COLO829 (cell line): Measurements from ENCODE around the gene CEP85.

Source experiments
- DNase-seq: peaks from one replicate; pipeline ENCODE4 v3.0.0; 2012; ENCODE audit warnings: low spot score

The CEP85 gene

GRCh38 chr1:26317146-26317545 is 83.1 kb downstream of the CEP85 start:
- DNase-seq = no peak

- no peak for DNase-seq
Observed at GRCh38 chr1:26317612-26318337, 83.8 kb downstream of the CEP85 start, which contains the start of gene CD52. Gene CD52 (plus strand): TSS chr1:26317958. CDS start chr1:26318018, 60 bp downstream.

GRCh38 chr1:26318338-26319064 is 84.5 kb downstream of the CEP85 start:
- DNase-seq = no peak

GRCh38 chr1:26320896-26321295 is 86.9 kb downstream of the CEP85 start:
- no peak for DNase-seq

- DNase-seq = peak; percentile 66
Observed at GRCh38 chr1:26321315-26322041, 87.5 kb downstream of the CEP85 start.

GRCh38 chr1:26322042-26322331 is 88.0 kb downstream of the CEP85 start:
- DNase-seq = no peak

GRCh38 chr1:26323382-26323781 is 89.4 kb downstream of the CEP85 start:
- DNase-seq = no peak

GRCh38 chr1:26324550-26324949 is 90.5 kb downstream of the CEP85 start:
- no peak for DNase-seq

- DNase-seq = no peak
Observed at GRCh38 chr1:26327956-26328362, 94.0 kb downstream of the CEP85 start.
